BJ (cell line): ENCODE results near the gene PLD1. TPM values are rescaled to one million over a fixed set of nuclear protein-coding genes. Genes with fewer than 3 reads are reported as not detected.
"Not testable (repeated sequence)": the region's sequence is repeated elsewhere in the genome, so short reads cannot be mapped to it uniquely, and the experiment has no call there.

Experiments used
- CTCF ChIA-PET: fragments of 350-600 bp; formaldehyde crosslinking; extraction: SDS; loops from one replicate; lab custom pipeline; 2021; ENCODE audit warnings: antibody characterized with exemption, inconsistent platforms; lab: Yijun Ruan, JAX
- POLR2A ChIA-PET: fragments of 300-600 bp; sonication (Branson Sonifier 250); formaldehyde crosslinking; extraction: SDS; loops from one replicate; lab custom pipeline; 2021; ENCODE audit warnings: antibody characterized with exemption; lab: Charles Lee
- DNase-seq: peaks from one replicate; pipeline ENCODE4 v3.0.0-alpha.2; 2011; ENCODE audit warnings: low read depth
- H3K27me3 ChIP-seq: 2 replicates; pipeline ENCODE4 v1.6.0; 2011; ENCODE audit warnings: low read length; ENCODE audit not compliant: control insufficient read depth, insufficient read depth
- H3K36me3 ChIP-seq: 2 replicates; pipeline ENCODE4 v1.5.1; 2011; ENCODE audit warnings: low read length; ENCODE audit not compliant: control insufficient read depth, insufficient read depth
- H3K4me3 ChIP-seq: 2 replicates; pipeline ENCODE4 v1.5.1; 2011; ENCODE audit warnings: low read depth, mild to moderate bottlenecking, control low read depth, low read length
- polyA plus RNA-seq: library from polyadenylated mRNA; depleted of rRNA; stranded (reverse); fragments of >200 nt; gene quantifications from 2 replicates; pipeline ENCODE4 v1.2.3, GENCODE V29; 2011
- TF ChIP-seq, protein P1 (sequence below): IDR thresholded peaks from 2 replicates; pipeline ENCODE4 v1.5.1; 2011; ENCODE audit warnings: low read depth, mild to moderate bottlenecking, control low read depth, inconsistent platforms, low read length, moderate library complexity; ENCODE audit not compliant: insufficient read depth

PLD1 gene
- polyA plus RNA-seq, 1 experiment, result 6.4 TPM

DNA sequence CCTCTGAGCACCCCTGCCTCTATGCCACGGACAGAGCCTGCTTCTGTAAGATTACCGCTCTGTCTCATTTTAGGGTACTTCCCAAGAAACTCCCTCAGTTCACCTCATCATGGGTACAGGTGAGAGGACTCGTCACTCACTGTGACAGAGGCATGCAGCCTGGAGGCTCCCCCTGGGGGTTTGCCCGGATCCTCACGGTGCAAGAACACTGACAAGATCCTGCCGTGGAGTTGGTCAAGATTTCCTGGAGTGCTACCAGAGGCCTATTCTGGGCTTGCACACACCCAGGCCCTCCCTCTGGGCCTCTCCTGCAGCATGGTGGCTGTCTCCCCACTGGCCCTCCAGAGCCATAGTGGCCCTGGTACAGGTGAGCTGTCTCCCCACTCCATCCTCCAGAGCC, 247.0 kb downstream of the PLD1 start:
- no peaks in the 10 kb centered on the region for H3K36me3 ChIP-seq
- H3K4me3 ChIP-seq, result no peak overlapping the region
- CTCF ChIA-PET, result interaction anchor here (0.9 to 2.3 kb wide), 3 partner anchors 102 to 514 kb away, joined by 3 to 4 read pairs (median 3); no protein-coding TSS in a partner anchor
- TF ChIP-seq, protein P1, sequence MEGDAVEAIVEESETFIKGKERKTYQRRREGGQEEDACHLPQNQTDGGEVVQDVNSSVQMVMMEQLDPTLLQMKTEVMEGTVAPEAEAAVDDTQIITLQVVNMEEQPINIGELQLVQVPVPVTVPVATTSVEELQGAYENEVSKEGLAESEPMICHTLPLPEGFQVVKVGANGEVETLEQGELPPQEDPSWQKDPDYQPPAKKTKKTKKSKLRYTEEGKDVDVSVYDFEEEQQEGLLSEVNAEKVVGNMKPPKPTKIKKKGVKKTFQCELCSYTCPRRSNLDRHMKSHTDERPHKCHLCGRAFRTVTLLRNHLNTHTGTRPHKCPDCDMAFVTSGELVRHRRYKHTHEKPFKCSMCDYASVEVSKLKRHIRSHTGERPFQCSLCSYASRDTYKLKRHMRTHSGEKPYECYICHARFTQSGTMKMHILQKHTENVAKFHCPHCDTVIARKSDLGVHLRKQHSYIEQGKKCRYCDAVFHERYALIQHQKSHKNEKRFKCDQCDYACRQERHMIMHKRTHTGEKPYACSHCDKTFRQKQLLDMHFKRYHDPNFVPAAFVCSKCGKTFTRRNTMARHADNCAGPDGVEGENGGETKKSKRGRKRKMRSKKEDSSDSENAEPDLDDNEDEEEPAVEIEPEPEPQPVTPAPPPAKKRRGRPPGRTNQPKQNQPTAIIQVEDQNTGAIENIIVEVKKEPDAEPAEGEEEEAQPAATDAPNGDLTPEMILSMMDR, result no peak
- POLR2A ChIA-PET, result no interaction called here
- DNase-seq, result no peak
- H3K27me3 ChIP-seq, result no peaks in the 10 kb centered on the region; the same call in 1 of the 2 replicates

- CTCF ChIA-PET, result interaction anchor here (0.8 to 2.3 kb wide), 3 partner anchors 341 to 513 kb away, joined by 3 to 4 read pairs (median 3); no protein-coding TSS in a partner anchor
- H3K36me3 ChIP-seq, H3K27me3 ChIP-seq, POLR2A ChIA-PET, DNase-seq, H3K4me3 ChIP-seq: not testable (repeated sequence)
Observed at GRCh38 chr3:171562459-171562858, 247.8 kb downstream of the PLD1 start.

GRCh38 chr3:171561596-171562323, 248.5 kb downstream of the PLD1 start:
- no peak for DNase-seq
- CTCF ChIA-PET, result interaction anchor here (0.8 to 1.1 kb wide), 2 partner anchors 340 to 482 kb away, joined by 3 read pairs; no protein-coding TSS in a partner anchor
- Histone ChIP-seq H3K4me3 (no peak overlapping the region), H3K36me3 (no peaks in the 10 kb centered on the region), H3K27me3 (no peaks in the 10 kb centered on the region; the same call in 1 of the 2 replicates)
- TF ChIP-seq, protein P1, result no peak
- POLR2A ChIA-PET, result no interaction called here

GRCh38 chr3:171559586-171559985, 250.7 kb downstream of the PLD1 start:
- no peaks in the 10 kb centered on the region for H3K36me3 ChIP-seq
- DNase-seq, result no peak
- H3K27me3 ChIP-seq, result no peaks in the 10 kb centered on the region; the same call in 1 of the 2 replicates
- CTCF ChIA-PET, result no interaction called here
- no peak overlapping the region for H3K4me3 ChIP-seq
- TF ChIP-seq, protein P1, result no peak
- POLR2A ChIA-PET, result no interaction called here

DNA sequence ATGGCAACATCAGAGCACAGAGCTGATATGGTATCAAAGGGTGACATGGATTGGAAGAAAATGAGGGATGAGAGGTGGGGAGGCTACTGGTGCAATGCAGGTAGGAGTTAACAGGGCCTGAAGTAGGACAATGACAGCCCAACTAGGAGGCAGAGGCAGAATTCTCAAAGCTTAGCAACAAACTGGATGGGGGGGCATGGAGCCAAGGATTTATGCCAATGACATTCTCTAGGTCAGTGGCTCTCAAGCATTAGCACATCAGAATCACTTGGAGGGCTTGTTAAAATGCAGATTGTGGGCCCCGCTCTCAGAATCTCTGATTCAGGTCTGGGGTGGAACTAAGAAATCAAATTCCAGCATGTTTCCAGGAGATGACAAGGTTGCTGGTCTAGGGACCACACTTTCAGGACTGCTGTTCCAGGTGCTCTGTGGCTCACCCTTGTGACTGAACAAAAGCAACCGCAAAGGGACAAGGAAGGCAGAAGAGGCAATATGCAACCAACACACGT, 252.0 kb downstream of the PLD1 start:
- Histone ChIP-seq H3K27me3 (no peaks in the 10 kb centered on the region; the same call in 1 of the 2 replicates), H3K4me3 (no peak overlapping the region), H3K36me3 (no peaks in the 10 kb centered on the region)
- POLR2A ChIA-PET, result no interaction called here
- no peak for DNase-seq
- TF ChIP-seq, protein P1, result no peak
- CTCF ChIA-PET, result interaction anchor here (1.2 to 1.4 kb wide), 2 partner anchors 8 to 371 kb away, joined by 3 to 7 read pairs; no protein-coding TSS in a partner anchor
